G401 (cell line): ENCODE results near the gene SPRING1. TPM values are rescaled to one million over a fixed set of nuclear protein-coding genes. Genes with fewer than 3 reads are reported as not detected.

Experiments
- DNase-seq: peaks from one replicate; pipeline ENCODE4 v3.0.0-alpha.2; 2015; ENCODE audit warnings: low spot score
- in situ Hi-C: cut with HindIII; loops from 2 replicates; pipeline ENCODE4 v1.10.0; 2016; ENCODE audit warnings: low sequenced_read_pairs, mixed read lengths
- total RNA-seq: library from RNA; depleted of rRNA; stranded (reverse); fragments of >200 nt; shearing (Covaris generic); gene quantifications from 2 replicates; pipeline ENCODE4 v1.2.3, GENCODE V29; 2014

Gene SPRING1
- total RNA-seq, 1 experiment from 2014 or later = 46.3 TPM

- DNase-seq = no peak
- in situ Hi-C loops = loop anchor here (25.0 kb wide), 1 partner anchor 299 kb away; no protein-coding TSS in a partner anchor
These were observed 24.3 kb downstream of the SPRING1 start for GRCh38 chr12:116713527-116713926.

GRCh38 chr12:116712458-116713303, 25.2 kb downstream of the SPRING1 start:
- in situ Hi-C loops = loop anchor here (25.0 kb wide), 1 partner anchor 300 kb away; no protein-coding TSS in a partner anchor
- no peak for DNase-seq

GRCh38 chr12:116710370-116711150, 27.3 kb downstream of the SPRING1 start:
- DNase-seq = peak; percentile 14
- in situ Hi-C loops = loop anchor here (25.0 kb wide), 1 partner anchor 302 kb away; no protein-coding TSS in a partner anchor

DNA sequence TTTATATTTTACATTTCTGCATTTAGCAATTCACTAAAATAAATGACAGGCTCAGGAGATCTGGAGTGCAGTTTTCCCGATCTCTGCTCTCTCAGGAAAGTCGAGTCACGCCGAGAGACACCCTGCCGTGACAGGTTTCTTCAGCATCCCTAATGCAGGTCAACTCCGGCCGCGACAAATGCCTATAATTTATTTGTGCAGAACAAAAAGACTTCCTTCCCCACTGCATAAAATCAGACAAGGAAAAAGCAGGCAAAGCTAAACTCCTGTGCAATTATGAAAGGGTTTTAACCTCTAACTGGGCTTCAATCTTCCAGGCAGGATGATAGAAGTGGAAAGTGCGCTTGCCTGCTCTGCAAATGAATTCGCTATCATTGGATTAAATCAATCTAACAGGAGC, 28.1 kb downstream of the SPRING1 start:
- DNase-seq = no peak
- in situ Hi-C loops = loop anchor here (25.0 kb wide), 1 partner anchor 303 kb away; no protein-coding TSS in a partner anchor

GRCh38 chr12:116708826-116709756, 28.8 kb downstream of the SPRING1 start:
- in situ Hi-C loops = loop anchor here (25.0 kb wide), 1 partner anchor 303 kb away; no protein-coding TSS in a partner anchor
- DNase-seq = peak; percentile 96

GRCh38 chr12:116707751-116708150, 30.1 kb downstream of the SPRING1 start:
- in situ Hi-C loops = loop anchor here (25.0 kb wide), 1 partner anchor 305 kb away; no protein-coding TSS in a partner anchor
- no peak for DNase-seq

- in situ Hi-C loops = loop anchor here (25.0 kb wide), 1 partner anchor 309 kb away; no protein-coding TSS in a partner anchor
- peak; percentile 79 for DNase-seq
These were observed 34.6 kb downstream of the SPRING1 start for GRCh38 chr12:116703214-116703795.

GRCh38 chr12:116701432-116701831, 36.4 kb downstream of the SPRING1 start:
- in situ Hi-C loops = loop anchor here (25.0 kb wide), 1 partner anchor 311 kb away; no protein-coding TSS in a partner anchor
- no peak for DNase-seq

DNA sequence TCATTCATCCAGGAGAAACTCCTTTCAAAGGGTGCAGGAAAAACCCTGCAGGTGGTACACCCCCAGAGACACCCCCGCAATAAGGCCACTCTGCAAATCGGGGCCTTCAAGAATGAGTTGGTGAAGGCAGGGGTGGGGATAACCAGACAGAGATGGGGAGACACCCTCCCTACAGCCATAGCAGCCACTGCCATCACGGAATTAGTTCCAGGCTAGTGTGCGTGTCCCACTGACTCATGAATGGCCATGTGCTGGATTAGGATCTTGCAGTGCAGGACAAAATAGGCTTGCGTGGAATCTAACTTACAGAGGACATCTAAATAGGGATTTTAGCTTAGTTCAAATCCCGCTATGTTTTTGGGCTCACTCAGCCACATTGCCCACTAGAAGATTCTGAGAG, 37.8 kb downstream of the SPRING1 start:
- in situ Hi-C loops = loop anchor here (25.0 kb wide), 1 partner anchor 312 kb away; no protein-coding TSS in a partner anchor
- no peak for DNase-seq

- no peak for DNase-seq
- in situ Hi-C loops = no loop called here
These were observed 39.3 kb downstream of the SPRING1 start for GRCh38 chr12:116698554-116699075.

- DNase-seq = no peak
- in situ Hi-C loops = no loop called here
These were observed 39.8 kb downstream of the SPRING1 start for GRCh38 chr12:116698116-116698515.

- in situ Hi-C loops = no loop called here
- no peak for DNase-seq
These were observed 40.2 kb downstream of the SPRING1 start for GRCh38 chr12:116697716-116698115.

DNA sequence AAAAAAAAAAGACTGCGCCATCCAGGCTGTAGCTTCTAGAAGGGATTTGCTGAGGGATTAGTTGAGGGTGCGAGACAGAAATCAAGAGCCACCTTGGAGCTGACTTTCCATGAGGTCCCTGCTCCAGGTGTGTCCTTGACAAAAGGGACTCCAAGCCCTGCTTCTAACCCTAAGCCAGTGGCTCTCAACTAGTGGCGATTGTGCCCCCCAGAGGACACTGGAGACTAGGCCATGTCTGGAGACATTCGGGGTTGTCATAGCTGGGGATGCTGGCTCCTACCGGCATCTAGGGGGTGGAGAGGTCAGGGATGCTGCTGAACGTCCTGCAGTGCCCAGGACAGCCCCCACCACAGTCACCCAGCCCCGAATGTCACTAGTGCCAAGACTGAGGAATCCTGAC, 40.6 kb downstream of the SPRING1 start:
- DNase-seq = peak; percentile 47
- in situ Hi-C loops = no loop called here

DNA sequence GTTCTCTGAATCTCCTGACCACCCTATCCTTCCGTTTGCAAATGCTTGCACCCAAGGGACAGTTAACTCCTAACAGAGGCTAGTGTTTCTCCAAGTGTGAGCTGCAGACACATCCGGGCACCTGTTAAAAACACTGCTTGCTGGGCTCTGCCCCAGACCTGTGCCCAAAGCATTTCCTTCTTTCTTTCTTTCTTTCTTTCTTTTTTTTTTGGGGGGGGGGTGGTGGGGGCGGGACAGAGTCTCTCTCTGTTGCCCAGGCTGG, 42.5 kb downstream of the SPRING1 start:
- in situ Hi-C loops = no loop called here
- no peak for DNase-seq

- in situ Hi-C loops = no loop called here
- DNase-seq = peak; percentile 52
These were observed 43.0 kb downstream of the SPRING1 start for GRCh38 chr12:116694653-116695463.

DNA sequence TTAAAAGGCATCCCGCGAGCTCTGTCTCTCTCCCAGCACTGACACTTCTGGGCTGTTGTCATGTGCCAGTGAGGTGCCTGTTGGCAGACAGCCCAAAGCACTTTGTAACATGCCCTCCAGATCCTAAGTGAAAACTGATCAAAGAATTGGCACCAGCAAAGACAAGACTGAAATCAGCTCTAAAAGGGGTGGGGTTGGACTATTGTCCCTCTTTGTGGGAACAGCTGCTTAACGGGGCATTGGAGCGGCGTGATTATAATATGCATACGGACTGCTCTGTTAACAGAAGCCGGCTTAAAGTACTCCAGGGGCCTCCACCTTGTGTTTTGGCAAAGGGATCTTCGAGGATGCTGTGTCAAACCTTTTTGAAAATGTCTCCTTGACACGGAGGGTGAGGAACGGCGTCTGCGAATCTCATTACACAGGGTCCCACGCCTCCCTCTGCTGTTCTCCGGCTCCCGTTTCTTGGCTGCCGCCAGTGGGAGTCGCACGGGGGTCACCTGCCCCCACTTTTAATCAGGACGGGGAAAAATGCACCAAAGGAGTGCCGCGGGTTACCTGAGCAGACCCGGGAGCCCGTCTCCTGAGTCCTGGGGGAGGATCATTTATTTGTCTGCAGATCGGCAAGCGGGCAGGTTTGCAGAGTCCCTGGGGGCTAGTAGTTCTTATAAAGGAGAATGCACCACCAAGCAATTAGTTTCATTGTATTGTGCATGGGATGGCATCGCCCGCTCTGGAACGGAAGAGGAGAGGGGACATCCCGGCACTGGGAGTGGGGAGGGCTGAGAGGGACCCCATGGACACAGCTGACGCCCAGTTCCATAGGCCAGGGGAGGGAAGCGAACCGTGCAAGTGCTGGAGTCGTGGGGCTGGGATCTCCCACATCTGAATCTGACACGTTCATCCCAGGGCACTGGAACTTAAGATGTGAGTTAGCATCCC, 44.3 kb downstream of the SPRING1 start:
- in situ Hi-C loops = no loop called here
- peak; percentile 38 for DNase-seq
